HepG2 (cell line): ENCODE measurements around the gene PIP4K2B. TPM values are rescaled to one million over a fixed set of nuclear protein-coding genes. Genes with fewer than 3 reads are reported as not detected.
A peak's percentile ranks its signal among the peaks of the same experiment; 100 is the strongest.

Experiments
- ERF ChIP-seq: IDR thresholded peaks from 2 replicates; pipeline ENCODE4 v1.6.1; 2018; ENCODE audit warnings: missing biosample characterization, missing genetic modification reagents
- GATAD2A ChIP-seq: IDR thresholded peaks from 2 replicates; pipeline ENCODE4 v1.6.1; 2016
- KDM2A ChIP-seq: sonication (generic); formaldehyde crosslinking; IDR thresholded peaks from 2 replicates; pipeline ENCODE4 v1.4.0; 2020; ENCODE audit warnings: low read depth, missing genetic modification reagents, borderline replicate concordance
- RBM39 ChIP-seq: fragments of 200-400 bp; formaldehyde crosslinking; IDR thresholded peaks from one replicate; pipeline ENCODE4 v1.6.1; 2018; ENCODE audit warnings: antibody characterized with exemption, mild to moderate bottlenecking, low read depth, low read length; ENCODE audit not compliant: poor library complexity, severe bottlenecking
- TFAP4 ChIP-seq: sonication (generic); IDR thresholded peaks from 2 replicates; pipeline ENCODE4 v1.6.1; 2016; ENCODE audit warnings: low read depth, borderline replicate concordance
- ZBTB3 ChIP-seq: sonication (generic); formaldehyde crosslinking; IDR thresholded peaks from 2 replicates; pipeline ENCODE4 v1.4.0; 2020; ENCODE audit warnings: low read depth, mild to moderate bottlenecking, moderate library complexity, missing genetic modification reagents, borderline replicate concordance
- ZNF430 ChIP-seq: sonication (generic); formaldehyde crosslinking; IDR thresholded peaks from 2 replicates; pipeline ENCODE4 v1.9.0; 2021; ENCODE audit warnings: mild to moderate bottlenecking, missing genetic modification reagents
- ZNF558 ChIP-seq: sonication (generic); formaldehyde crosslinking; IDR thresholded peaks from 2 replicates; pipeline ENCODE4 v1.9.0; 2022; ENCODE audit warnings: mild to moderate bottlenecking, missing genetic modification reagents, borderline replicate concordance
- ZNF609 ChIP-seq: sonication (generic); formaldehyde crosslinking; IDR thresholded peaks from 2 replicates; pipeline ENCODE4 v1.4.0; 2020; ENCODE audit warnings: mild to moderate bottlenecking, missing genetic modification reagents, borderline replicate concordance
- polyA plus RNA-seq, 8 experiments: library from polyadenylated mRNA; depleted of rRNA in 3 of 8; stranded (reverse) in 7 of 8; unstranded in 1 of 8; fragments of >200 nt; fragmentation: Illumina TruSeq in 4 of 8; extraction: Trizol in 4 of 8; gene quantifications; 2 replicates each; pipeline versions ENCODE4 v1.2.1 to v1.2.3, GENCODE V29; 2011 to 2016; ENCODE audit warnings: low read depth in 4 of 8, missing spikeins in 1 of 8, mixed read lengths in 1 of 8; ENCODE audit not compliant: insufficient read depth in 1 of 8
- total RNA-seq, 5 experiments: library from RNA; depleted of rRNA; stranded (reverse); fragments of >200 nt; fragmentation: Illumina TruSeq; extraction: Trizol; gene quantifications; 2 replicates each; pipeline ENCODE4 v1.2.3, GENCODE V29; 2016; ENCODE audit warnings: low read depth in 1 of 5
- TF ChIP-seq, protein P1 (sequence below), 2 experiments: fragments of 450-650 bp in 1 of 2; sonication (generic) in 1 of 2; formaldehyde crosslinking in 1 of 2; IDR thresholded peaks; 2 replicates each; pipeline versions ENCODE4 v1.6.1 to v1.8.0; 2016 to 2022; ENCODE audit warnings: antibody characterized with exemption in 1 of 2, mild to moderate bottlenecking in 1 of 2, missing genetic modification reagents in 1 of 2
- TF ChIP-seq, protein P2 (sequence below): sonication (generic); formaldehyde crosslinking; IDR thresholded peaks from 2 replicates; pipeline ENCODE4 v1.4.0; 2020; ENCODE audit warnings: missing genetic modification reagents

The PIP4K2B gene
- total and polyA plus RNA-seq, 2 of the 13 experiments (the other 11 are each of a cell fraction or from before 2014, with no cell fraction given): 20.4 to 54.0 TPM

- TF ChIP-seq, protein P1, sequence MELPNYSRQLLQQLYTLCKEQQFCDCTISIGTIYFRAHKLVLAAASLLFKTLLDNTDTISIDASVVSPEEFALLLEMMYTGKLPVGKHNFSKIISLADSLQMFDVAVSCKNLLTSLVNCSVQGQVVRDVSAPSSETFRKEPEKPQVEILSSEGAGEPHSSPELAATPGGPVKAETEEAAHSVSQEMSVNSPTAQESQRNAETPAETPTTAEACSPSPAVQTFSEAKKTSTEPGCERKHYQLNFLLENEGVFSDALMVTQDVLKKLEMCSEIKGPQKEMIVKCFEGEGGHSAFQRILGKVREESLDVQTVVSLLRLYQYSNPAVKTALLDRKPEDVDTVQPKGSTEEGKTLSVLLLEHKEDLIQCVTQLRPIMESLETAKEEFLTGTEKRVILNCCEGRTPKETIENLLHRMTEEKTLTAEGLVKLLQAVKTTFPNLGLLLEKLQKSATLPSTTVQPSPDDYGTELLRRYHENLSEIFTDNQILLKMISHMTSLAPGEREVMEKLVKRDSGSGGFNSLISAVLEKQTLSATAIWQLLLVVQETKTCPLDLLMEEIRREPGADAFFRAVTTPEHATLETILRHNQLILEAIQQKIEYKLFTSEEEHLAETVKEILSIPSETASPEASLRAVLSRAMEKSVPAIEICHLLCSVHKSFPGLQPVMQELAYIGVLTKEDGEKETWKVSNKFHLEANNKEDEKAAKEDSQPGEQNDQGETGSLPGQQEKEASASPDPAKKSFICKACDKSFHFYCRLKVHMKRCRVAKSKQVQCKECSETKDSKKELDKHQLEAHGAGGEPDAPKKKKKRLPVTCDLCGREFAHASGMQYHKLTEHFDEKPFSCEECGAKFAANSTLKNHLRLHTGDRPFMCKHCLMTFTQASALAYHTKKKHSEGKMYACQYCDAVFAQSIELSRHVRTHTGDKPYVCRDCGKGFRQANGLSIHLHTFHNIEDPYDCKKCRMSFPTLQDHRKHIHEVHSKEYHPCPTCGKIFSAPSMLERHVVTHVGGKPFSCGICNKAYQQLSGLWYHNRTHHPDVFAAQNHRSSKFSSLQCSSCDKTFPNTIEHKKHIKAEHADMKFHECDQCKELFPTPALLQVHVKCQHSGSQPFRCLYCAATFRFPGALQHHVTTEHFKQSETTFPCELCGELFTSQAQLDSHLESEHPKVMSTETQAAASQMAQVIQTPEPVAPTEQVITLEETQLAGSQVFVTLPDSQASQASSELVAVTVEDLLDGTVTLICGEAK (IDR thresholded peaks at IDR 0.05): no peak
- TF ChIP-seq, protein P1 (CRISPR knock-in tag; IDR thresholded peaks at IDR 0.05): peak; percentile 74
- TF ChIP-seq ZBTB3 (CRISPR knock-in tag): peak; percentile 90; the same call in 1 of the 2 replicates
- peak; percentile 33; the same call in 1 of the 2 replicates for TF ChIP-seq ZNF558 (CRISPR knock-in tag)
- TF ChIP-seq RBM39: peak; percentile 64
- TF ChIP-seq ERF (CRISPR knock-in tag): peak; percentile 92
- TF ChIP-seq TFAP4: peak; percentile 82; the same call in 1 of the 2 replicates
- peak; percentile 75 for TF ChIP-seq GATAD2A
- TF ChIP-seq KDM2A (CRISPR knock-in tag): peak; percentile 81
- TF ChIP-seq ZNF430 (CRISPR knock-in tag): no peak
- no peak for TF ChIP-seq ZNF609 (CRISPR knock-in tag)
- TF ChIP-seq, protein P2, sequence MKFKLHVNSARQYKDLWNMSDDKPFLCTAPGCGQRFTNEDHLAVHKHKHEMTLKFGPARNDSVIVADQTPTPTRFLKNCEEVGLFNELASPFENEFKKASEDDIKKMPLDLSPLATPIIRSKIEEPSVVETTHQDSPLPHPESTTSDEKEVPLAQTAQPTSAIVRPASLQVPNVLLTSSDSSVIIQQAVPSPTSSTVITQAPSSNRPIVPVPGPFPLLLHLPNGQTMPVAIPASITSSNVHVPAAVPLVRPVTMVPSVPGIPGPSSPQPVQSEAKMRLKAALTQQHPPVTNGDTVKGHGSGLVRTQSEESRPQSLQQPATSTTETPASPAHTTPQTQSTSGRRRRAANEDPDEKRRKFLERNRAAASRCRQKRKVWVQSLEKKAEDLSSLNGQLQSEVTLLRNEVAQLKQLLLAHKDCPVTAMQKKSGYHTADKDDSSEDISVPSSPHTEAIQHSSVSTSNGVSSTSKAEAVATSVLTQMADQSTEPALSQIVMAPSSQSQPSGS (CRISPR knock-in tag): peak; percentile 84
These were observed 46.9 kb downstream of the PIP4K2B start, which contains the start of gene PSMB3 (continued) for GRCh38 chr17:38752308-38753070.
